ENCODE data around the gene SMIM24. TPM values are rescaled to one million over a fixed set of nuclear protein-coding genes. Genes with fewer than 3 reads are reported as not detected.

Gene SMIM24
- total RNA-seq, 1 experiment from 2014 or later: 0.36 TPM

GRCh38 chr19:3459089-3459881 lies 21.0 kb downstream of the SMIM24 start:
- ATAC-seq (no peak), DNase-seq (no peak)
- H3K4me1 ChIP-seq (ENCODE audit: insufficient read depth, low read length): no peaks in the 10 kb centered on the region
- H3K9me2 ChIP-seq (replicated peaks; ENCODE audit: low read length): no peaks in the 10 kb centered on the region
- no peak overlapping the region for H2AFZ ChIP-seq (ENCODE audit: low read length)
- H3K9ac ChIP-seq (ENCODE audit: low read length): no peak overlapping the region
- H4K20me1 ChIP-seq (ENCODE audit: low read length): no peaks in the 10 kb centered on the region
- ChIA-PET CTCF (no interaction called here), POLR2A (ENCODE audit: unreplicated experiment) (no interaction called here)
- H3K9me3 ChIP-seq (ENCODE audit: low read length): no peaks in the 10 kb centered on the region
- no TSS peak for BruUV-seq (replicated peaks)
- H3K36me3 ChIP-seq (ENCODE audit: low read depth, low read length): no peaks in the 10 kb centered on the region; the same call in 1 of the 2 replicates
- H3K4me2 ChIP-seq (ENCODE audit: low read length): no peak overlapping the region
- H3K27ac ChIP-seq (ENCODE audit: low read length): no peak overlapping the region
- intact Hi-C loops (cut with micrococcal nuclease): no loop called here
- TF ChIP-seq EZH2 (IDR thresholded peaks at IDR 0.05; ENCODE audit: low read length, unreplicated experiment): no peak
- no peak for TF ChIP-seq CTCF (conservative IDR thresholded peaks at IDR 0.05; ENCODE audit: low read depth, low read length)
- TF ChIP-seq EZH2phosphoT487 (IDR thresholded peaks at IDR 0.05; ENCODE audit: borderline replicate concordance, low read length): no peak
- no peaks in the 10 kb centered on the region for H3F3A ChIP-seq (ENCODE audit: low read length, unreplicated experiment)
- H3K27me3 ChIP-seq (ENCODE audit: low read length): no peaks in the 10 kb centered on the region
- no peaks in the 10 kb centered on the region for H3K79me2 ChIP-seq (ENCODE audit: low read length)
- H3K4me3 ChIP-seq (ENCODE audit: low read length): no peak overlapping the region

GRCh38 chr19:3458229-3459088 lies 21.9 kb downstream of the SMIM24 start:
- ChIA-PET POLR2A (ENCODE audit: unreplicated experiment) (no interaction called here), CTCF (no interaction called here)
- Histone ChIP-seq H3K9me3 (ENCODE audit: low read length) (no peaks in the 10 kb centered on the region), H2AFZ (ENCODE audit: low read length) (no peak overlapping the region), H3K27me3 (ENCODE audit: low read length) (no peaks in the 10 kb centered on the region), H3F3A (ENCODE audit: low read length, unreplicated experiment) (no peaks in the 10 kb centered on the region), H3K4me3 (ENCODE audit: low read length) (no peak overlapping the region), H3K4me1 (ENCODE audit: insufficient read depth, low read length) (no peaks in the 10 kb centered on the region), H3K79me2 (ENCODE audit: low read length) (no peaks in the 10 kb centered on the region), H3K9me2 (replicated peaks; ENCODE audit: low read length) (no peaks in the 10 kb centered on the region), H3K9ac (ENCODE audit: low read length) (no peak overlapping the region), H3K27ac (ENCODE audit: low read length) (no peak overlapping the region), H3K36me3 (ENCODE audit: low read depth, low read length) (no peaks in the 10 kb centered on the region; the same call in 1 of the 2 replicates), H3K4me2 (ENCODE audit: low read length) (no peak overlapping the region), H4K20me1 (ENCODE audit: low read length) (no peaks in the 10 kb centered on the region)
- intact Hi-C loops (cut with micrococcal nuclease): no loop called here
- BruUV-seq (replicated peaks): no TSS peak
- TF ChIP-seq EZH2 (IDR thresholded peaks at IDR 0.05; ENCODE audit: low read length, unreplicated experiment) (no peak), CTCF (conservative IDR thresholded peaks at IDR 0.05; ENCODE audit: low read depth, low read length) (no peak), EZH2phosphoT487 (IDR thresholded peaks at IDR 0.05; ENCODE audit: borderline replicate concordance, low read length) (no peak)
- DNase-seq: no peak
- no peak for ATAC-seq

All from PC-3 (cell line).